GM18519 (cell line): Measurements from ENCODE around the gene HERC2.
"Not testable (repeated sequence)": the region's sequence is repeated elsewhere in the genome, so short reads cannot be mapped to it uniquely, and the experiment has no call there.

Experiments
- ATAC-seq: cut with Tn5 transposase; IDR thresholded peaks from one replicate; pipeline ENCODE4 v1.9.1; 2021; ENCODE audit warnings: mild to moderate bottlenecking, moderate library complexity; ENCODE audit not compliant: unreplicated experiment, low FRiP score

Gene HERC2

GRCh38 chr15:28231336-28231735 lies 90.6 kb downstream of the HERC2 start:
- not testable (repeated sequence) for ATAC-seq

- ATAC-seq, result not testable (repeated sequence)
These were observed 92.9 kb downstream of the HERC2 start for GRCh38 chr15:28228990-28229640.

- no peak for ATAC-seq
These were observed 93.9 kb downstream of the HERC2 start for GRCh38 chr15:28228096-28228495.

GRCh38 chr15:28227303-28227702 lies 94.7 kb downstream of the HERC2 start:
- ATAC-seq, result not testable (repeated sequence)

- ATAC-seq, result not testable (repeated sequence)
These were observed 99.4 kb downstream of the HERC2 start for GRCh38 chr15:28222612-28223011.

GRCh38 chr15:28221696-28222095 lies 100.3 kb downstream of the HERC2 start:
- ATAC-seq, result not testable (repeated sequence)

- no peak for ATAC-seq
These were observed 102.9 kb downstream of the HERC2 start for GRCh38 chr15:28219116-28219515.

- not testable (repeated sequence) for ATAC-seq
These were observed 104.9 kb downstream of the HERC2 start for GRCh38 chr15:28216946-28217546.

GRCh38 chr15:28215521-28215920 lies 106.5 kb downstream of the HERC2 start:
- not testable (repeated sequence) for ATAC-seq

- not testable (repeated sequence) for ATAC-seq
These were observed 107.8 kb downstream of the HERC2 start for GRCh38 chr15:28214006-28214790.

GRCh38 chr15:28213393-28213792 lies 108.6 kb downstream of the HERC2 start:
- ATAC-seq, result not testable (repeated sequence)

GRCh38 chr15:28208583-28208982 lies 113.4 kb downstream of the HERC2 start:
- no peak for ATAC-seq

GRCh38 chr15:28205640-28206039 lies 116.3 kb downstream of the HERC2 start:
- not testable (repeated sequence) for ATAC-seq

- ATAC-seq, result not testable (repeated sequence)
These were observed 118.7 kb downstream of the HERC2 start for GRCh38 chr15:28203055-28203828.

GRCh38 chr15:28202124-28202523 lies 119.9 kb downstream of the HERC2 start:
- ATAC-seq, result not testable (repeated sequence)

- ATAC-seq, result not testable (repeated sequence)
These were observed 123.8 kb downstream of the HERC2 start for GRCh38 chr15:28198215-28198614.

GRCh38 chr15:28197694-28198093 lies 124.3 kb downstream of the HERC2 start:
- ATAC-seq, result not testable (repeated sequence)

GRCh38 chr15:28196581-28196980 lies 125.4 kb downstream of the HERC2 start:
- ATAC-seq, result not testable (repeated sequence)

- no peak for ATAC-seq
These were observed 129.2 kb downstream of the HERC2 start for GRCh38 chr15:28192772-28193171.

- ATAC-seq, result no peak
These were observed 130.1 kb downstream of the HERC2 start for GRCh38 chr15:28191832-28192231.
